ENCODE results near the gene RADIL. TPM values are rescaled to one million over a fixed set of nuclear protein-coding genes. Genes with fewer than 3 reads are reported as not detected.

The RADIL gene
- polyA plus RNA-seq, 1 donor (not counting 4 experiments of a cell fraction or from before 2014, with no cell fraction given), result not detected

- DNase-seq (ENCODE audit: low read depth, low spot score), result no peak
- Histone ChIP-seq H3K27ac (ENCODE audit: control insufficient read depth, insufficient read depth, low read length) (no peak overlapping the region), H2AFZ (ENCODE audit: control insufficient read depth, low read length) (no peak overlapping the region), H3K27me3 (ENCODE audit: control insufficient read depth, extremely low read depth, insufficient read depth, low read length) (no peaks in the 10 kb centered on the region), H3K36me3 (ENCODE audit: control insufficient read depth in 2 of 2, extremely low read depth in 1 of 2, insufficient read depth in 2 of 2, low read length in 2 of 2) (peaks cover 7 to 27% of the 10 kb centered on the region in 2 experiments), H3K9me1 (ENCODE audit: control insufficient read depth, extremely low read depth, insufficient read depth, low read length) (no peaks in the 10 kb centered on the region), H3K79me2 (ENCODE audit: control insufficient read depth, insufficient read depth, low read length) (peaks cover 4% of the 10 kb centered on the region), H3K9ac (ENCODE audit: control insufficient read depth, extremely low read depth, insufficient read depth, low read length) (no peak overlapping the region), H3K4me2 (ENCODE audit: control insufficient read depth, extremely low read depth, insufficient read depth, low read depth, low read length) (no peak overlapping the region), H3K9me3 (ENCODE audit: control insufficient read depth, low read depth, low read length) (no peaks in the 10 kb centered on the region), H3K4me3 (ENCODE audit: control insufficient read depth in 2 of 3, extremely low read depth in 1 of 3, insufficient read depth in 2 of 3, low read depth in 1 of 3, low read length in 3 of 3) (no peak overlapping the region), H3K4me1 (ENCODE audit: control insufficient read depth, extremely low read depth, insufficient read depth, low read length) (peaks cover 4% of the 10 kb centered on the region), H4K20me1 (ENCODE audit: control insufficient read depth, extremely low read depth, insufficient read depth, low read length) (peaks cover 4% of the 10 kb centered on the region)
- no peak for FAIRE-seq
- dilution Hi-C loops (cut with MboI; ENCODE audit: extremely low pct_ligation_motif_present, low sequenced_read_pairs), result no loop called here
- TF ChIP-seq EZH2 (IDR thresholded peaks at IDR 0.05; ENCODE audit: low read length) (no peak), CTCF (optimal IDR thresholded peaks at IDR 0.05 in 1 of 3, IDR thresholded peaks at IDR 0.05 in 1 of 3, conservative IDR thresholded peaks at IDR 0.05 in 1 of 3; ENCODE audit: extremely low read depth in 1 of 3, insufficient read depth in 2 of 3, low read length in 3 of 3) (no peak)
Observed at GRCh38 chr7:4770886-4771285, 112.6 kb downstream of the RADIL start.

- Histone ChIP-seq H3K9me3 (ENCODE audit: control insufficient read depth, low read depth, low read length) (no peaks in the 10 kb centered on the region), H3K4me2 (ENCODE audit: control insufficient read depth, extremely low read depth, insufficient read depth, low read depth, low read length) (no peak overlapping the region), H3K79me2 (ENCODE audit: control insufficient read depth, insufficient read depth, low read length) (peaks cover 6% of the 10 kb centered on the region), H4K20me1 (ENCODE audit: control insufficient read depth, extremely low read depth, insufficient read depth, low read length) (peaks cover 6% of the 10 kb centered on the region), H3K4me1 (ENCODE audit: control insufficient read depth, extremely low read depth, insufficient read depth, low read length) (peaks cover 4% of the 10 kb centered on the region), H3K27ac (ENCODE audit: control insufficient read depth, insufficient read depth, low read length) (no peak overlapping the region), H2AFZ (ENCODE audit: control insufficient read depth, low read length) (no peak overlapping the region), H3K9me1 (ENCODE audit: control insufficient read depth, extremely low read depth, insufficient read depth, low read length) (no peaks in the 10 kb centered on the region), H3K9ac (ENCODE audit: control insufficient read depth, extremely low read depth, insufficient read depth, low read length) (no peak overlapping the region), H3K4me3 (ENCODE audit: control insufficient read depth in 2 of 3, extremely low read depth in 1 of 3, insufficient read depth in 2 of 3, low read depth in 1 of 3, low read length in 3 of 3) (no peak overlapping the region), H3K27me3 (ENCODE audit: control insufficient read depth, extremely low read depth, insufficient read depth, low read length) (no peaks in the 10 kb centered on the region), H3K36me3 (ENCODE audit: control insufficient read depth in 2 of 2, extremely low read depth in 1 of 2, insufficient read depth in 2 of 2, low read length in 2 of 2) (peaks cover 9 to 33% of the 10 kb centered on the region in 2 experiments)
- dilution Hi-C loops (cut with MboI; ENCODE audit: extremely low pct_ligation_motif_present, low sequenced_read_pairs), result no loop called here
- TF ChIP-seq EZH2 (IDR thresholded peaks at IDR 0.05; ENCODE audit: low read length) (no peak), CTCF (optimal IDR thresholded peaks at IDR 0.05 in 1 of 3, IDR thresholded peaks at IDR 0.05 in 1 of 3, conservative IDR thresholded peaks at IDR 0.05 in 1 of 3; ENCODE audit: extremely low read depth in 1 of 3, insufficient read depth in 2 of 3, low read length in 3 of 3) (no peak)
- FAIRE-seq (no peak), DNase-seq (ENCODE audit: low read depth, low spot score) (no peak)
Observed at GRCh38 chr7:4769761-4770160, 113.8 kb downstream of the RADIL start.

Data from keratinocyte (primary cell).